HG02943 (cell line): ENCODE results near the gene NKG7.
A peak's percentile ranks its signal among the peaks of the same experiment; 100 is the strongest.

Experiments
- ATAC-seq: cut with Tn5 transposase; IDR thresholded peaks from one replicate; pipeline ENCODE4 v1.9.1; 2021; ENCODE audit warnings: mild to moderate bottlenecking, low read depth, moderate library complexity; ENCODE audit not compliant: unreplicated experiment

NKG7 gene

GRCh38 chr19:51392701-51393100 lies 20.2 kb upstream of the NKG7 start:
- ATAC-seq: no peak

GRCh38 chr19:51391073-51391611 lies 18.7 kb upstream of the NKG7 start:
- ATAC-seq: no peak

- no peak for ATAC-seq
Observed at GRCh38 chr19:51389143-51389542, 16.7 kb upstream of the NKG7 start.

- no peak for ATAC-seq
Observed at GRCh38 chr19:51387924-51388389, 15.5 kb upstream of the NKG7 start, which contains the start of gene LIM2. LIM2 (minus strand) TSS chr19:51387974; CDS start chr19:51387443, 531 bp downstream.

DNA sequence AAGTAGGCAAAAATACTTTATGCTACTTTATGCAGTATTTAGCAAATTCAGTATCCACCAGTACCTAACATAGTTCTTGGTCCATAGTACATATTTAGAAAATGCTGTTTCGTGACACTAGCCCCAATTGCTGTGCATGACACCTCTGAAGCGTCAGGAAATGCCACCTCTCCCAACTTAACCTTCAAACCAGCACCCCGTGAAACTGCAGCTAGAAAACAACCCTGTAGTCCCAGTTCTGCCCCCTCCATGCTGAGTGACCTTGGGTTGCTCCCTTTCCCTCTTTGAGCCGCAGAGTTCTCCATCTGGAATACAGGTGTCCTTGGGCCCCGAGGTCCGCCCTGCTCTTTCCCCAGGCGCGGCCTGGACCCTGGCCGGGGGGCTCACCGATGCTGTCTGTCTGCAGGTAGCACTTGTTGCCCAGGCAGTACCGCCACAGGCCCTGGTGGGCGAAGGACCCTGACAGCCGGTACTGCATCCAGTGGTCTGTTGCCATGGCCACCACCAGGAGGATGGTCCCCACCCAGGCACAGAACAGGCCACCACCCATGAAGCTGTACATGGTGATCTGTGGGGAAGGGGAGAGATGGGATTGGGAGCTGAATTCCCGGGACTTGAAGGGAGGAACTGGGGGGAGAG lies 14.5 kb upstream of the NKG7 start:
- ATAC-seq: no peak

- ATAC-seq: no peak
Observed at GRCh38 chr19:51382004-51382403, 9.6 kb upstream of the NKG7 start.

- no peak for ATAC-seq
Observed at GRCh38 chr19:51380379-51380778, 7.9 kb upstream of the NKG7 start.

DNA sequence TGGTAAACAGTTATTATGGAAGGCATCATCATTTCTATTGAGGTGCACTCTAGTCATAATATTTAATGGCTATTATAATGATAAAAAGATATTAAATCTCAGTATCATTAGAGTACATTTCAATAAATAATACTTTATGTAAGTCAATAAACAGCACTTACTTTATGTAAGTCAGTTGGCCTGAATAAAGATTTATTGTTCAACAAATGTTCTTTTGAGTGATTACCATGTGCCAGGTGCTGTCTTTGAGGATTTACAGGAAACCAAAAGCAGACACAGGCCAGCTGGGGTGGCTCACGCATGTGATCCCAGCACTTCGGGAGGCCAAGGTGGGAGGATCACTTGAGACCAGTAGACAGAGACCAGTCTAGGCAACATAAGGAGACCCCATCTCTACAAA lies 5.0 kb upstream of the NKG7 start:
- ATAC-seq: no peak

GRCh38 chr19:51375504-51376221 lies 3.2 kb upstream of the NKG7 start:
- ATAC-seq: no peak

DNA sequence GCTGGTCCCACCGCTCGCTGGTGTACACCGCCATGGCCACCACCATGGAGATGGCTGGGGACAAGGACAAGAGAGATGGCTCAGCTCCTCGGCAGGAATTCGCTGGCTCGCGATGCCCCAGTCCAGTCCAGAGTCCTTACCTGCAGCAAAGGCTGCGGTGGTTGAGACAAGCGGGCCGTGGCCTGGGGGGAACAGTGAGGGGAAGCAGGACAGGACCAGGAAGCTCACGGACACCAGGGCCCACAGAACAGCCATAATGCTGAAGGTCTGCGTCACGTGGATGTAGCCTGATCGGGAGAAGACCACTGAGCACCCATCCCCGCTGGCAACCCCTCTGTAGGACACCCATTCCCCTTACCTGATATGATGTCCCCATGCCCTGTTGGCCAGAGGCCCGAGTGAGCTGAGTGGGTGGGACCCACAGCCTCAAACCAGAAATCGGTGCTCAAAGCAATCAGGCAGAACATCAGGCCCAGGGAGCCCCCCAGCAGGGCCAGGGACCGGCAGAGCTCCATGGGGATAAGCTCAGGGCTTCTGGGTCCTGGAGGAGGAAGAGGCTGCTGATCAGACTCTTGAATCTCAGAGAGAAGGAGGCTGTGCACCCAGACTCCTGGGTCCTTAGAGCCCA lies 319 bp downstream of the NKG7 start:
- ATAC-seq: no peak

- no peak for ATAC-seq
Observed at GRCh38 chr19:51371186-51371690, 1.2 kb downstream of the NKG7 start.

- ATAC-seq: no peak
Observed at GRCh38 chr19:51370230-51370629, 2.2 kb downstream of the NKG7 start.

DNA sequence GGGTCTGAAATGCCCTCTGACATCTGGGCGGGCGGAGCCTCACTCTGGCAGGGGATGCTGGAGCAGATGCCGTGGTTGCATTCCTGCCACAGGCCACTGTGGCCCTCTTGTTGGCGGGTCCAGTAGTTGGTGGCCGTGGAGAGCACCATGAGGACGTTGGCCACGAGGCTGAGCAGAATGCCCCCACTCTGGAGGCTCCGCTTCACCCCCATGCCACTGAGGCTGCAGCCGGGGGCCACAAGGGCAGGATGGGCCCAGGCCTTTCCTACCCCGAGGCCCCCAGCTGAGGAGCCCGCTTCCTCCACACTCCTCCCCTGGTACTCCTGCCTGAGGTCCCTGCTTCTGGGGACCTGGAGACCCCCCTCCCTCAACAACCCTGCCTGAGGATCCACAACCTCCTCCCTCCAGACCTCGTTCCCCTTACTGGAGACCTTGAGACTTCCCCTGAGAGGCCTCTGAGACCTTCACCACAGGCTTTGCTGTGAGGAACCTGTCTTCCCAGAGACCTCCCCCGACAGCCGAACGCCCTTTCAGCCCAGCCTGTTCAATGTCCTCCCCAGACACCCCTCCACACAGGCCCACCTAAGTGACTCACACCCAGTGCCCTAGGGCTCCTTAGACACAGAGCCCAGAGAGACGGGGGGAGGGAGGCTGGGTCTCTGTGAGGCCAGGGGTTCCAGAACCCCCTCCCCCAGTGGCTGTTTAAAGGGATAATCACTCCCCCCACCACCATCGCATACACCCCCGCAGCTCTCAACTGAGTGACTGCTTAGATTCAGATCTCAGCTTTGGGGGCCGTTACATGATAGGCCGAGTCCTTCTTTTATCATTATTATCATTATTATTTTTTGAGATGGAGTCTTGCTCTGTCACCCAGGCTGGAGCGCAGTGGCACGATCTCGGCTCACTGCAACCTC lies 3.8 kb downstream of the NKG7 start, which contains the start of gene CLDND2:
Gene CLDND2 (minus strand): TSS at position 638 of the 917 bp plus-strand sequence. CDS start 426 bp downstream, at position 212.
- ATAC-seq: no peak

- peak; percentile 75 for ATAC-seq
Observed at GRCh38 chr19:51367565-51368365, 4.7 kb downstream of the NKG7 start.

GRCh38 chr19:51367255-51367564 lies 5.2 kb downstream of the NKG7 start:
- ATAC-seq: peak; percentile 12

DNA sequence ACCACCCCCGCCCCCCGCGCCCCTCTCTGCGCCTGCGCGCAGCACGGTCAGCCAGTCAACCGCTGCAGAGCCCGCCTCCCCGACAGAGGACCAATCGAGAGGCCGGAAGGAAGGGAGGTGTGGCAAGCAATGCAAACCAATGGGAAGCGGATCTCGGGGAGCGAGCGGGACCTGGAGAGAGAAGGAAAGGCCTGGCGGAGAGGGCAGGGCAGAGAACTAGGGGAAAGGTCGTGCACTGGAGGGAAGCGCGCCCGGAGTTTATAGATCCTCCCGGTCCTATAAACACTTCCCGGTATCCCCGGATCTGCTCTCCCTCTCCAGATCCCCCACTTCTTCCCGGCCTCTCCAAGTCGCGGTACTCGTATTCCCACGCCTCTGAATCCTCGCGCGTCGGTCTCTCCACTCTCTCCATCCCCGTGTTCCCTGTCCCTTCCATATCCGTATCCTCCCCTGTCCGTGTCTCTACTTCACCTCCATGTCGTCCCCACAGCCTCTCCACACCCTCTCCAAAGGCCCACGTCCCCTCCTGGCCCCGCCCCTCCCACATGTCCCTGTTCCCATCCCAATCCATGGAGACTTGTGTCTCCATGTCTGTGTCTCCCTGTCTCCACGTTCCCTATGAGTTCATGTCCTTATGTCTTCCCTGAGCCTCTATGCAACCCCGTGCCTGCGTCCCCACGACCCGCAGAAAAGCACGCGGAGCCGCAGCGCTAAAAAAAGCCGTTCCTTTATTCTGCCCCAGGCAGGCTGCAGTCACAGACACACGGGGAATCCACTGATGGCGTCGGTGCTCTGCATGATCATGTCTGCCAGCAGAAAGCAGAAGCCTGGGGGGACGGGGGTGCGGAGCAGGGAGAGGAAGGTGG lies 5.8 kb downstream of the NKG7 start:
- peak; percentile 42 for ATAC-seq

DNA sequence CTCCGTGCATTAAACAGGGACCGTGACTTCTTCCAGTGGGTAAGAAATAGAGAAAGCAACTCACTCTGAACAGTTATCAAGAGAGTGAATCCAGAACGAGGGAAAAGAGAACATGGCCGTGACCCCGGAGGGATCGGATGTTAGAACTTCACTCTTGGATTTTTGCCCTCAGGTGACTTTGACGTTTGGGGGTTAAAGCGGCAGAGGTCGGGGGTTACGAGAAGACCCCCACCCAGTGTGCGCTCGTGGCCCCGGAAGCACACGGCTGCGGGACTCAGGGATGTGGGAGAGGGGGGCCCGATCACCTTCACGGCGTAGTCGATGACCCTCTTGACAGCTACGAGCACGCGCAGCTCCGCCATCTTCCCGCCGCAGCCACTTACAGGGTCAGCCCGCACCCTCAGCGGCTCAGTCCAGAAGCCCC lies 6.5 kb downstream of the NKG7 start, which contains the start of gene ETFB:
Gene ETFB (minus strand): TSS at position 424 of the 424 bp plus-strand sequence. CDS start 62 bp downstream, at position 362.
- ATAC-seq: no peak
